Chondrocyte (in vitro differentiated cells): ENCODE measurements around the gene IL20RB. TPM values are rescaled to one million over a fixed set of nuclear protein-coding genes. Genes with fewer than 3 reads are reported as not detected.

Experiments used
- DNase-seq: peaks from one replicate; pipeline ENCODE4 v3.0.0; 2021; ENCODE audit warnings: mixed read lengths, low spot score
- H3K27ac Mint-ChIP-seq: one replicate; pipeline ENCODE4 v1.8.0; 2021; ENCODE audit warnings: mild to moderate bottlenecking, moderate library complexity, mixed read lengths; ENCODE audit not compliant: unreplicated experiment
- H3K27me3 Mint-ChIP-seq: 2 replicates; pipeline ENCODE4 v1.8.0; 2021; ENCODE audit warnings: low read depth, mixed read lengths
- H3K36me3 Mint-ChIP-seq: 2 replicates; pipeline ENCODE4 v1.8.0; 2021; ENCODE audit warnings: low read depth, mixed read lengths
- H3K4me1 Mint-ChIP-seq: 2 replicates; pipeline ENCODE4 v1.8.0; 2021; ENCODE audit warnings: low read depth, mild to moderate bottlenecking, mixed read lengths
- H3K4me3 Mint-ChIP-seq: one replicate; pipeline ENCODE4 v1.8.0; 2021; ENCODE audit warnings: mild to moderate bottlenecking, moderate library complexity, mixed read lengths; ENCODE audit not compliant: unreplicated experiment
- H3K9me3 Mint-ChIP-seq: 2 replicates; pipeline ENCODE4 v1.8.0; 2021; ENCODE audit warnings: low read depth, mixed read lengths
- total RNA-seq: library from RNA; stranded (reverse); gene quantifications from 3 replicates; pipeline ENCODE4 v1.2.1, GENCODE V29; 2021
- TF ChIP-seq, protein P1 (sequence below): fragments of 200-600 bp; sonication (generic); IDR thresholded peaks from 2 replicates; pipeline ENCODE4 v1.5.0; 2021; ENCODE audit warnings: antibody characterized with exemption, mild to moderate bottlenecking, moderate library complexity

The IL20RB gene
- total RNA-seq, 1 donor from 2014 or later = 0.92 TPM

DNA sequence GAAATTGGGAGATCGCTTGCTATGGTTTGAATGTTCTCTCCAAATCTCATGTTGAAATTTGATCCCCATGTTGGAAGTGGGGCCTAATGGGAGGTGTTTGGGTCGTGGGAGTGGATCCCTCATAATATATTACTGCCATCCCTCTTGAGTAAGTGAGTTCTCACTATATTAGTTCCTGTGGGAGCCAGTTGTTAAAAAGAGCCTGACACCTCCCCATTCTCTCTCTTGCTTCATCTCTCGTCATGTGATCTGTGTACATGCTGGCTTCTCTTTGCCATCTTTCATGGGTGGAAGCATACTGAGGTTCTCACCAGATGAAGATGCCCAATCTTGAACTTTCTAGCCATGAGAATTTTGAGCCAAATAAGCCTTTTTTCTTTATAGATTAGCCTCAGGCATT is 43.0 kb upstream of the IL20RB start:
- Mint-ChIP-seq H3K9me3 (no peaks in the 10 kb centered on the region), H3K36me3 (no peaks in the 10 kb centered on the region), H3K27me3 (no peaks in the 10 kb centered on the region), H3K4me1 (peaks cover 24% of the 10 kb centered on the region), H3K27ac (no peak overlapping the region), H3K4me3 (no peak overlapping the region)
- DNase-seq = no peak
- TF ChIP-seq, protein P1, sequence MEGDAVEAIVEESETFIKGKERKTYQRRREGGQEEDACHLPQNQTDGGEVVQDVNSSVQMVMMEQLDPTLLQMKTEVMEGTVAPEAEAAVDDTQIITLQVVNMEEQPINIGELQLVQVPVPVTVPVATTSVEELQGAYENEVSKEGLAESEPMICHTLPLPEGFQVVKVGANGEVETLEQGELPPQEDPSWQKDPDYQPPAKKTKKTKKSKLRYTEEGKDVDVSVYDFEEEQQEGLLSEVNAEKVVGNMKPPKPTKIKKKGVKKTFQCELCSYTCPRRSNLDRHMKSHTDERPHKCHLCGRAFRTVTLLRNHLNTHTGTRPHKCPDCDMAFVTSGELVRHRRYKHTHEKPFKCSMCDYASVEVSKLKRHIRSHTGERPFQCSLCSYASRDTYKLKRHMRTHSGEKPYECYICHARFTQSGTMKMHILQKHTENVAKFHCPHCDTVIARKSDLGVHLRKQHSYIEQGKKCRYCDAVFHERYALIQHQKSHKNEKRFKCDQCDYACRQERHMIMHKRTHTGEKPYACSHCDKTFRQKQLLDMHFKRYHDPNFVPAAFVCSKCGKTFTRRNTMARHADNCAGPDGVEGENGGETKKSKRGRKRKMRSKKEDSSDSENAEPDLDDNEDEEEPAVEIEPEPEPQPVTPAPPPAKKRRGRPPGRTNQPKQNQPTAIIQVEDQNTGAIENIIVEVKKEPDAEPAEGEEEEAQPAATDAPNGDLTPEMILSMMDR = no peak

DNA sequence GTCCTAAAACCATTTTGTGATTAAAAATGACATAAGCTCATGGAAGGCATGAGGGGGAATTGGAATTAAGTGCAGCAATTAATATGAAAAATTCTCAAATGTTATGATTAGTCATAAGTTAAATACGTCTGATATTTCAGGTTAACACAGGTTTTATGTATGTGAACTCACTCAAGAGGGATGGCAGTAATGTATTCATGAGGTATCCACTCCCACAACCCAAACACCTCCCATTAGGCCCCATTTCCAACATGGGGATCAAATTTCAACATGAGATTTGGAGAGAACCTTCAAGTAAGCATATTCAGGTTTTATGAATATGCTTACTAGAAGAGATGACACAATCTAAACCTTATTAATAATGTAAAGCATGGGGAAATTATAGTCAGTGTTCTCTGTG is 41.6 kb upstream of the IL20RB start:
- peaks cover 4% of the 10 kb centered on the region for H3K9me3 Mint-ChIP-seq
- H3K4me1 Mint-ChIP-seq = peaks cover 12% of the 10 kb centered on the region
- no peaks in the 10 kb centered on the region for H3K27me3 Mint-ChIP-seq
- no peak overlapping the region for H3K27ac Mint-ChIP-seq
- H3K36me3 Mint-ChIP-seq = peaks cover 2% of the 10 kb centered on the region
- no peak overlapping the region for H3K4me3 Mint-ChIP-seq
- no peak for DNase-seq
- TF ChIP-seq, protein P1 = no peak

DNA sequence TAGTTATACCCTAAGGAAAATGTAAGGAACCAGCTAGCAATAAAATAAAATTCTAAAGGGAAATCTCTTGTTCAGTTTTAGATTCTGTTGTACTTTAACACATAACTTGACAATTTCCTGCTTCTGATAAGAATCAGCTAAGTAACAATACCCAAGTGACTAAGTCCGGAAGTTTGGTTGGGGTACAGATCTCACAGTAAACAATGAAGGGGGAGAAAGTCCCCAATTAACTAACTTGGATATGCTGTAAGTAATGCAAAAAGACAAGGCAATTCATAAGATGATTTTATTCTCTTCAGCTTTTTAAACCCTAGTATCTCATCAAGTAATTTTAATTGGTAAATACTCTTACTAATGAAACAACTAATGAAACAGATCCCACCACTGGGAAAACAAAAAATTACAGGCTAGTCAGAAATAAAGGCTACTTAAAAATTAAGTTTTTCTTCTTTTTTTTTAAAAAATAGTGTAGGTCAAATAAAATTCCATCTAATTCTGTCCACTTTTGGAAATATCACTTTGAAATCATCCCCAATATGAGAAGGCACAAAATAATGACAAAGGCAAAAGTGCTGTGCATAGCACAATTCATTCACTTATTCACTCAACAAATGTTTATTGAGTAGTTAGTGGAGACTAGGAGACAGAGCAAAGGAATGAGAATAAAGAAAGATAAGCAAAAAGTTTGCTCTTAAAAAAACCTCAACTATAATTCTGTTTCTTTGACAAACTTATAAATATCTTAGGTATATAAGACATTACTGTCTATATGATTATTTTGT is 37.8 kb upstream of the IL20RB start:
- Mint-ChIP-seq H3K4me1 (no peaks in the 10 kb centered on the region), H3K9me3 (peaks cover 7% of the 10 kb centered on the region), H3K36me3 (peaks cover 2% of the 10 kb centered on the region), H3K27me3 (no peaks in the 10 kb centered on the region), H3K27ac (no peak overlapping the region), H3K4me3 (no peak overlapping the region)
- no peak for DNase-seq
- TF ChIP-seq, protein P1 = no peak

DNA sequence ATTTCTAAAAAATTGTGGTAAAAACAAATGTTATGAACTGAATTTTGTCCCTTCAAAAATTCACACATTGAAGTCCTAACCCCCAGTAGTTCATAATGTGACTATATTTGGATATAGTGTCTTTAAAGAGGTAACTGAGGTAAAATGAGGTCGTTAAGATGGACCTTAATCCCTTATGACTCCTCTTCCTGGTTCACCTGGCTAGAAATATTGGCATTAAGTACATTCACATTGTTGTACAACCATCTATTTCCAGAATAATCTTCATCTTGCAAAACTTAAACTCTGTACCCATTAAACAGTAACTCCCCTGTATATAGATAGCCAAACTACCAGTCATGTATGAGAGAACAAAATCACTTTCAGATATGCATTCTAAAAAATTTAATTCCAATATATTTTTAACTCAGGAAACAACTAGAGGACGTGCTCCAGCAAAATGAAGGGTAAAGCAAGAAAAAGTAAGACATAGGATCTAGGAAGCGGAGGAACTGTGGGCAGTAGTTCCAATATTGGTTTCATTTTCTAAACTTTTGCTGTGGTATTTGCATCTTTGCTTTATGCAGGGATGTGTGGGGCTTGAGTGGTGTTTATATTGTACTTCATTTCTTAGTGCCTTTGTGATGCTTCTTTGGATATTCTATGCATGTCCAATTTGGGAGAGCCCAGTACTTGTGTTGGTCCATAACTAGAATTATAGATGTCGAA is 36.7 kb upstream of the IL20RB start:
- Mint-ChIP-seq H3K36me3 (peaks cover 2% of the 10 kb centered on the region), H3K4me1 (no peaks in the 10 kb centered on the region), H3K4me3 (no peak overlapping the region), H3K9me3 (peaks cover 7% of the 10 kb centered on the region), H3K27me3 (no peaks in the 10 kb centered on the region), H3K27ac (no peak overlapping the region)
- TF ChIP-seq, protein P1 = no peak
- DNase-seq = no peak

DNA sequence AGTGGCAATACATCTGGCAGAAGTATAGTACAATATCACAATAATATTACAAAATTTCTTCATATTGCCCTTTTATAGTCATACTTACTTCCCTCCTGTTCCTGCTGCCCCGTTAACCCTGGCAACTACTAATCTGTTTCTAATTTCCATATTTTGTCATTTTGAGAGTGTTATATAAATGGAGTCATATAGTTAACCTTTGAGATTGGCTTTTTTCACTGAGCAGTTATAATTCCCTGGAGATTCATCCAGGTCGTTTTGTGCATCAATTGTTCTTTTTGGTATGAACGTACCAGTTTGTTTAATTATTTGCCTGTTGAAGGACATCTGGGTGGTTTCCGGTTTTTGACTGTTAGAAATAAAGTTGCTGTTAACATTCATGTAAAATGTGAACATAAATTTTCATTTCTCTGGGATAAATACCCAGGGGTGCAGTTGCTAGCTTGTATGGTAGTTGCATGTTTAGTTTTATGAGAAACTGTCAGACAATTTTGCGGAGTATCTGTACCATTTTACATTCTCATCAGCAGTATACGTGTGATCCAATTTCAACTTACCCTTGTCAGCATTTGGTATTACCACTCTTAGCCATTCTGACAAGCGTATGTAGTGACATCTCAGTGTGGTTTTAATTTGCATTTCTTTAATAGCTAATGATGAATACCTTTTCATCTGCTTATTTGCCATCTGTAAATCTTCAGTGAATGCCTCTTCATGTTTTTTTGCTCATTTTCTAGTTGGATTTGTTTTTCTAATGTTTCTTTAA is 32.2 kb upstream of the IL20RB start:
- Mint-ChIP-seq H3K27ac (no peak overlapping the region), H3K9me3 (peaks cover 7% of the 10 kb centered on the region)

More for the DNA sequence above, 32.2 kb upstream of the IL20RB start:
- peaks cover 12% of the 10 kb centered on the region for H3K4me1 Mint-ChIP-seq
- no peaks in the 10 kb centered on the region for H3K27me3 Mint-ChIP-seq
- peaks cover 4% of the 10 kb centered on the region for H3K36me3 Mint-ChIP-seq
- TF ChIP-seq, protein P1 = no peak
- no peak overlapping the region for H3K4me3 Mint-ChIP-seq
- DNase-seq = no peak
